GM10847 (cell line): ENCODE measurements around the gene DPF3.

ENCODE experiments used
- POLR2A ChIP-seq: IDR thresholded peaks from 2 replicates; pipeline ENCODE4 v1.6.1; 2011; ENCODE audit not compliant: insufficient read length; ENCODE audit errors: extremely low read depth

DPF3 gene

DNA sequence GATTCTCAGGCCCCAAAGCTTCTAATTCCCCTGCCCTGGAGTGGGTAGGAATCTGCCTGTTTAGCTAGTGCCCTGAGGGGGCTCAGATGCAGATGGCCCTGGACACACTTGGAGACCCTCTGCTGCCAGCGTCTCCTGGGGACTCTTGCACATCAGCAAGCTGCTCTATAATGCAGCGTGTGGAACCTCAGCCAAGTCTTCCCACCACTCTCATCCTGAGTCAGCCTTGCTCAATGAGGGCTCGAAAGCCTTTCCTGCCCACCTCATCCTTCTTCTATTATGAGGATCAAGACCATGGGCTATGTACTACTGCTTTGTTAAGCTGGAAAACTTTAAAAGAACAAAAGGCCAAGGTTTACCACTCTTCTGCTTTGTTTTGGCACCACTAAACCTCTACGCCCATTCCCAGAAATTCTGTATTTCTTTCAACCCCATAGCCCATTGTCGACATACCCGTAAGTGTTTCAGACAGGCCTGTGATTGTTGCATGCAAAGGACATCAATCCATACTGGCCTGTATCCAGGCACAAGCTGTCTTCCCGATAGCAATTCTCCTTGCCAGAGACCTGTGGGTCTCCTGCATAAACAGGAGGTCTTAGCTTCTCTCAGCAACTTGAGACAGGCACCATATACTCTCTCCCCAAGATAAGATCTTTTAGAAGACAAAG, 246.9 kb downstream of the DPF3 start:
- no peak for TF ChIP-seq POLR2A

DNA sequence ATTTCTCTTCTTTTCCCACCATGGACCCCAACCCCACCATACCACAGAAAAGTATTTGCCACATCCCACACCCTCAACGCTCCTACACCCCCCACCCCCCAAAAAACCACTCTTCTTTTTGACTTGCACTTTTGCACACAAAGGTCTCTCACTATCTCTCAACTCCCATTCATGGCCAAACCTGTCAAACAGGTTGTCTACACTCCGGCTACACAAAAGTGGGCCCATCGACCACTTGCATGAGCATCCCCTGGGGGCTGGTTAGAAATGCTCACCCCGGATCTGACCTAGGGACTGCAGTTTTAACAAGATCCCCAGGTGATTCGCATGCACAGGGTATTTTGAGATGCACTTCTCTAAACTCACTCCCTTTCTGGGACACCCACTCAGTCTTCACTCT, 248.2 kb downstream of the DPF3 start:
- no peak for TF ChIP-seq POLR2A

DNA sequence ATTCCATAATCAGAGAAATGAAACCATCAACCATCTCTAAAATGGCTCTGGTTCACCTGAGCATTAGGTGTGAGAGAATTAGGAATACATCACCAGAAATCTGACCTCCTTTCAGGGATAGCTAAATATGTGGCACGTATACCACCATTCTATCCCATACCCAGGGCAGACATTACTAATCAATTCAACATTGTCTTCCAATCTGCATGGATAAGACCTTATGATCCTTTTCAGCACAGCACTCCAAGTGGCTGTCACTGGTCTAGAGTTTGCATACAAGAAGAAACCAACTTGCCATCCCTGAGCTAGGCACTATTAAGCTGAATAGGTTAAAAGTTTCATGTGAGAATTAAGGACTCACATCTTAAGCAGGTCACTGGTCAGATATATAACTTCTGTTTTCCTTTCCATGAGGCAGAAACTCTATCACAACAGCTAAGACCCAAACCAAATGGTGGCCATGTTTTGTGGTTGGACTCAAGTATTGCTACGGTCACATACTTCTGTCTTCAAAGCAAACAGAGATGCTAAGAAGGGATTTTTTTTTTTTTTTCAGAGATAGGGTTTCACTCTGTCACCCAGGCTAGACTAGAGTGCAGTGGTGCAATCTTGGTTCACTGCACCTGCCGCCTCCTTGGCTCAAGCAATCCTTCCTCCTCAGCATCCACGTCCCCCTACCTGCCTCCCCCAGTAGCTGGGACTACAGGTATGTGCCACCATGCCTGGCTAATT, 249.0 kb downstream of the DPF3 start:
- no peak for TF ChIP-seq POLR2A

DNA sequence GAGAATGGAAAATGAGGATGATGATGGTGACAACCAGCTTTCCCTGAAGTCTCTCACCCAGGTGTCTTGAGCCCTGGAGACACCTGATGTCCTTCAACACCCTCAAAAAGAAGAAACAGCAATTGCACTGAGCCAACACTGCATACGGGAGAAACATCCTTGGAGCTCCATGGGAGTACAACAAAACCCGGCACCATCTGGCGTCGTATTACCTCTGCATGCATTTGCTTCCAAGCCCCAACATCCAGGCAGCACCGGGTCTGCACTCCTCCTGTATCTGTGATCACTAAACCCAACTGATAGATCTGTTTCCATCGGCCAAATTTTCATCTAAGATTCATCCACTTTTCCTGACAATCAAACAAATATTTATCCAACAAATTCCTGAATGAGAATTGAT, 249.9 kb downstream of the DPF3 start:
- TF ChIP-seq POLR2A: no peak

DNA sequence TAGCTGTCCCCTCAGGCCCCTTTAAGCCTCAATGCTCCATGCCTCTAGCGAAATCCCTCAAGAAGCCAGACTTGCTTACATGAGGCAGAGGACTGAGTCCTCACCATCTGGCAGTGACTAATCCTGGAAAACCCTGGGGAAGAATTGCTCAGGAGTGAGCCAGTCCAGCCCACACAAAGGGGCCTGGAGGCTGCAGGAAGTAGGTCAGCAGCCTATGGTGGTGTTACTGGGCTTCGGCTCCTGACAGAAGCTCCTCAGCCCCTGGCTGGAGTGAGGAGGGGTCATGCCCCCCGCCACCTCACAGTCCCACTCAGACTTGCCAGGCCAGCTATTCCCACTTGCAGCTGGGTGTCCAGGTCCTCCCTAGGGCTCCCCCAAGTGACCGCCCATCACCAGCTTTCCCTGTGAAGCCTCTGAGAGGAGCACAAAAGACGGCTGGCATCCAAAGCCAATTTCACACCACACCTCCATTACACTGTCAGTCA, 250.5 kb downstream of the DPF3 start:
- no peak for TF ChIP-seq POLR2A

DNA sequence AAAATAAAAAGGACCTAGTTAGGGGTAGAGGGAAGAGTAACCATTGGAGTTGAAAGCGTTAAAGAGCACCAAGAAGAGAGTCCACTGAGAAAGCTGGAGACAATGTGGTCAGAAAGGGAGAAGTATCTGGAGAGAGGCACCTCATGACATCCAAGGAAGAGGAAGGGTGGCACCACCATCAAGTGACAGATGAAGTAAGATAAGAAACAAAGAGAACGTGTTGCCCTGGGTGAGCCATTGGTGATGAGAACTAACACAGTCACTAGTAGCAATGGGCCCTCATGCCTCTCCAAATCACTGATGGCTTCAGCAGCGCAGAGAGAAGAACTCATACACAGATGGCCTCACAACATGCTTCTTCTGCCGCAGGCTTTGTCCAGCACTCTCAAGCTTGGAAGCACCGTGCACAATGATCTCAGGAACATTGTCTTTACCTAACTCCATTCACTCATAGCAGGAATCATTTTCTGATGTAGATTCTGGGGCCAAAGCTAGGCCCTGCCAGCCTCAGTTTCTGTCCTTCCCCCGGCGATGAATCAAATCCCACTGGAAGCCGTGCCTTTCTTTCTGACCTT, 252.9 kb downstream of the DPF3 start:
- no peak for TF ChIP-seq POLR2A

DNA sequence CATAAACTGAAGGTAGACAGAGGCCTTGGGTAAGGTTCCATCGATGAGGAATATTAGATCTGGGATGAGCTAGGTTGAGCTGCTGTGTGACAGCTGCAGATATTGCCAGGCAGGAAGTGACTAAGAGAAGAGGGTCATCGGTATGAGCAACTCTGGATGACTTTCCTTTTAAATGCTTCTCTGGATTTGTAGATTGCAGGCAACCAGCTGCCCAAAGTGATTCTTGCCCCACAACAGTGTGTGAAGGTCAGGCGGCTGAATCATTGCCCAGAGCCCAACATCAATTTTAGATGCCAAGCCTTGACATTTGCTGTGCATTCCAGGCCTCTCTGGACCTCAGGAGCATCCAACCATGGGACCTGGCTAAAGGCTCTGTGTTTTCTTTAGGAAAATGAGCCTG, 255.9 kb downstream of the DPF3 start:
- no peak for TF ChIP-seq POLR2A

DNA sequence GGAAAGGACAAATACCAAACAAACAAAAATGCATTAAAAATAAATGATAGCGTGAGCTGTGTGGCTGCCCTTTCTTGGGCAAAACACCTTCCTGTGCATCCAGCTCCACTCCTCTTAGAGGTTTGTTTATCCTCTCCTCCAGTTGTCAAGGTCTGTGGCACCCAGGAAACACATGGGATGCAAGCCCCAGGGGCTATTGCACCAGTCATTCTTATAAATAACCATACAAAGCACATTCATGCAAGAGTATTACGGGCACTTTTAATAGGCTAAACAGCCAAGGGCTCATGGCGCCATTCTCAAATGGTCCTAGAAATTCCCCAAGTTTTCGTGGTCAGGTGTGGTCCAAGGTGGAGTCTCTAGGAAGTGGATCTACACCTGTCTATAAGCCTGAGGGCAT, 257.0 kb downstream of the DPF3 start:
- TF ChIP-seq POLR2A: no peak

DNA sequence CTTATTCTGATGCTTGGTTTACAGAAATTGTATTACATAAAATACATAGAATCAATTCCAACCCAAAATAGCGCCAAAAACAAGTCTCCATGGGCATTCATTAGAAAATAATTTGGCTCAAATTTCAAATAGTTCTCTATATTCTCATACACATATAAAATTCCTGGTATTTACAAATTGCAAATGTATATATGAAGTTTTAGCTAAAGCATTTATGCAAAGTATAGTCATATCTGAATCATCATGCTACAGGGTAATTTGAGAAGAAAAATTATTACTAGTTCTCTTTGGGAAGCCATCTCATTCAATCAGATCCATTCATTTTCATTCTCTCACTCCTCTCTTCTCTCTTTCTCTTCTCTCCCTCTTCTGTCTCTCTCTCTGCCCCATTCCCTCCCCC, 257.8 kb downstream of the DPF3 start:
- no peak for TF ChIP-seq POLR2A

DNA sequence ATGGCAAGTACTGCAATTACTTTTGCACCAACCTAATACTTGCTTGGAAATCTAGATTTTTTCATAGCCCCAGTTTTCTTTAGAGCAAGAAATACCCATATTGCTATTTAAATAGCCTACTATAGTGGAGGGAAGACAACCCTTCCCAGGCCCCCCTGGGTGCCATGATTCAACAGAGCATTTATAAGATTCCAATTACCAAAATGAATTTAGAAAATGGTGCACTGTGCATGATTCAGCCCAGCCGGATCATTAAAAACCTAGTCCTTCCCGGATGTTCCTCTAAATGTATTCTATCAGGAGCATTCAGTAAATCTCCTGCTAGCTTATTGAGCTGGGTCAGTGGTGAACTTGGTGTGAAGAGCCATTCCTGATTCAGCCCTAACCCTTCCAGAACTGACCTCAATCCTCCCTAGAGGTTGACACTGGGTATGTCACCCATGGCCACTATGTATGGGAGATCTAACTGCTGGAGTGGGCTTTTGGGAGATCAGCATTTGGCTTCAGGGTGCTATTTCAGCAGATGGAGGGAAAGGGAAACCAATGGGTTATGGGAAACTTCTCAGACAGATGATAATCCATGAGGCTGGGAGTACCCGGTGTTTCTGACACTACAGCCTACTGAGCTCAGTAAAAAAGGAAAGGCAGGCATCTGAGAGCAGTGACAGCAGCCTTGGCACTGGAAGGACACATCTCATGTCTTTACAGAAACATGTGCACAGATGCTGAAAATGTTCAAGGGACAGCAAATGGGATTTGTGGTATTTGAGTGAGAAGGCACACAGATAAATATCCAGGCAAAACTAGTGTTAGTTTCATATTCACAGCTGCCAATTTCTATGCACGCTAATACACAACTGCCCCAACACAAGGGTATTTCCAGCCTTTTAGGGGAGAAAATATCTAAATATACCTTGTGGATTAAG, 258.9 kb downstream of the DPF3 start:
- TF ChIP-seq POLR2A: no peak

DNA sequence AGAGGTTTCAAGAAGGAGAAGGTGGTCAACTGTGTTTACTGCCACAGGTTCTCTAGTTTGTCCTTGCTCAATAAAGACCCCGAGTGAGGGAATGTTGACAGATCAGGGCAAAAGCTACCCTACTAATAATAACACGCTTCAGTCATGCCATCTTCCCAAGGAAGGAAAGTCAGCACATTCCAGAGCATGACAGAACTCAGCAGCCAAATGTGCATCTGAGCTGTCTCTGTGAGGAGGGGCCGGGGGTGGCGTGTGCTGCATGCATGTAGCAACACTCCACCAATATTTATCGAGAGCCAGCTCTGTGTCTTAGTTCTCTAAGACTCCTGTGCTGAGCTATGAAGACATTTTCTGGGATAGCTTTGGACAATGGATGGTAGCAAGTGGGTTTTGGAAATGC, 260.4 kb downstream of the DPF3 start:
- no peak for TF ChIP-seq POLR2A

DNA sequence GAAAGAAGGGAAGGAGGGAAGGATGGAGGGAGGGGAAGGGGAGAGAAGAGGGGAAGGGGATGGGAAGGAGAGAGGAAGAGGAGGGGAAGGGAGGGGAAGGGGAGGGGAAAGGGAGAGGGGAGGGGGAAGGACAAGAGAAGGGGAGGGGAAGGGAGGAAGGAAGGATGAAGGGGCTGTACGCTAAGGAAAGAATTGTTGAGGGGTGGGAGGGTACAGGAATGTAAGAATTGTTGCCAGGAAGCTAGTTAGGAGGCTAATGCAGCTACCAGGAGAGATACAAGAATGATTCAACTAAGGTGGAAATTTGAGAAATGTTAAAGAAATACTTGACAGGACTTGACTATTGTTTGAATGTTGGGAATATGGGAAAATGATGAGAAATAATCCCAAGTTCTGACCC, 261.2 kb downstream of the DPF3 start:
- TF ChIP-seq POLR2A: no peak

DNA sequence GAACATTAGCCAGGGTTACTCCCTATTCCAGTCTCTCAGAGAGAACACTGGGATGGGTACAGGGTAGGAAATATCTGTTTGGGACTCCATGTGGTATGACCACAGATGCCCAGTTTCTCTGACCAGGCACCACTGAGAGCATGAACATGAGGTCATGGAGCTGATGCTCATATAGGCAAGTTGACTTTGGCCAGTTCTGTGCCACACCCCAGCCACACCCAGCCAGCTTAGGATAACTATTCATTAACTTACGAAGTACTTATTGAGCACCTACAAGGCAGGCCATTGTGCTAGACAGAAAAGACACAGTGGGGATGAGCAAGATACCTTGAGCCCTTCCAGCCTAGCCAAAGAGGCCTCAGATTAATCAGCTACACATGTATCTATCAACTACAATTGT, 262.5 kb downstream of the DPF3 start:
- no peak for TF ChIP-seq POLR2A

DNA sequence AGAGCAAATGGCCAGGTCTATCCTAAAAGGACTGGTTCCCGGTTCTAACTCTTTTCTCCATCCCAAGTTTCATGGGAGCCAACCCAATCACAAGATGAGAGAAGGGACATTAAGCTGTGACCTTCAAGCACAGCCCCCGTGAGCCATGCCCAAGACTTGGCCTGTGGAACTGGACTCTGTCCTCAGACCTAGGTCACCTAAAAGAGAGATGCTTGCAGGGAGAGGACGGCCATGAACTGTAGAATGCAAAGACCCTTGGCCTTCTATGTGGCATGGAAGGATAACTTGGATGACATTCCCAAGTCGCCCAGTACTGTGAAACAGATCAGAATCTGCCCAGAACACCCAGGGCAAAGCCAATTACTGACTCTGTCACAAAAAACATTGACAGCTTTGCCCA, 263.5 kb downstream of the DPF3 start:
- TF ChIP-seq POLR2A: no peak

DNA sequence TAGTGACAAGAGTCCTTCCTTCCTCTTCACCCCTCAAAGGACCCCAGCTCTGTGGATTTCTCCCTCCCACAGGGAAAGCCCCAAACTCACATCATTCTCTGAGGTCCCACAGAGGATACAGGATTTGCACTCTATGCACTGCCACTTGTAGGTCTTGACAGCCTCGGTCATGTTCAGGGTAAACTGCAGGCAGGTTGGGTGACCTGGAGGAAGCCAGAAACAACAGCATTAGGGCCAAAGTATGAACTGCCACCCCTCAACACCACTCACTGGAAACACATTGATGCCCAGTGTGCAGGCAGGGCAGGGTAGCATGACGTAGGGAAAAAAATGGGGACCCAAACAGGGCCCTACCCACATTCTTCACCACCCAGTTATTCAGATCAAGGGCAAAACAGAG, 264.4 kb downstream of the DPF3 start:
- TF ChIP-seq POLR2A: no peak
